B cell (primary cell): ENCODE results near the gene JAG1. TPM values are rescaled to one million over a fixed set of nuclear protein-coding genes. Genes with fewer than 3 reads are reported as not detected.

ENCODE experiments used
- ATAC-seq: fragments of 200-7000 bp; cut with Tn5 transposase; one replicate; pipeline ENCODE4 v1.10.0; 2021; ENCODE audit warnings: low read depth, mild to moderate bottlenecking, moderate number of reproducible peaks, moderate library complexity
- CTCF ChIA-PET: fragments of 350-600 bp; sonication (Branson Sonifier 250); formaldehyde crosslinking; loops from one replicate; lab custom pipeline; 2021; ENCODE audit warnings: antibody characterized with exemption, inconsistent platforms; lab: Charles Lee
- POLR2A ChIA-PET: fragments of 350-600 bp; sonication (Branson Sonifier 250); formaldehyde crosslinking; loops from one replicate; lab custom pipeline; 2021; ENCODE audit warnings: antibody characterized with exemption; lab: Charles Lee
- DNase-seq: peaks from one replicate; pipeline ENCODE4 v3.0.0; 2013
- H2AFZ ChIP-seq: 2 replicates; pipeline ENCODE4 v1.6.1; 2012; ENCODE audit warnings: mild to moderate bottlenecking, low read depth, low read length; ENCODE audit not compliant: insufficient read depth, poor library complexity, severe bottlenecking
- H3K27ac ChIP-seq, 2 donors: 1 replicate in 1 of 2; 2 replicates in 1 of 2; pipeline ENCODE4 v1.5.1; 2012 to 2013; ENCODE audit warnings: low read length in 2 of 2, mild to moderate bottlenecking in 2 of 2, moderate library complexity in 1 of 2
- H3K27me3 ChIP-seq, 4 experiments: fragments of 200-600 bp in 1 of 4; sonication (generic) in 1 of 4; replicated peaks in 1 of 4; 1 replicate in 2 of 4; 2 replicates in 2 of 4; pipeline versions ENCODE4 v1.6.1 to v1.7.0; 2013 to 2016; ENCODE audit warnings: low read length in 3 of 4, mild to moderate bottlenecking in 2 of 4, mixed read lengths in 1 of 4, moderate library complexity in 1 of 4; ENCODE audit not compliant: insufficient read depth in 4 of 4, control insufficient read depth in 3 of 4; ENCODE audit errors: control extremely low read depth in 1 of 4
- H3K36me3 ChIP-seq, 2 experiments: replicated peaks in 1 of 2; 1 replicate in 1 of 2; 2 replicates in 1 of 2; pipeline versions ENCODE4 v1.6.1 to v1.7.1; 2013; ENCODE audit warnings: low read length in 1 of 2; ENCODE audit not compliant: insufficient read depth in 2 of 2, control insufficient read depth in 1 of 2; ENCODE audit errors: control extremely low read depth in 1 of 2, extremely low read depth in 1 of 2
- H3K4me1 ChIP-seq, 2 donors: fragments of 200-600 bp in 1 of 2; sonication (generic) in 1 of 2; 1 replicate in 1 of 2; 2 replicates in 1 of 2; pipeline versions ENCODE4 v1.5.1 to v1.6.1; 2013 to 2017; ENCODE audit warnings: low read length in 2 of 2; ENCODE audit not compliant: control insufficient read depth in 2 of 2, insufficient read depth in 2 of 2
- H3K4me2 ChIP-seq: replicated peaks from 2 replicates; pipeline ENCODE3; 2012; ENCODE audit warnings: mild to moderate bottlenecking, low read depth, low read length; ENCODE audit not compliant: poor library complexity, severe bottlenecking
- H3K4me3 ChIP-seq, 5 experiments: fragments of 200-600 bp in 1 of 5; sonication (generic) in 1 of 5; 1 replicate in 3 of 5; 2 replicates in 2 of 5; pipeline versions ENCODE4 v1.5.1 to v1.7.0; 2011 to 2016; ENCODE audit warnings: low read length in 4 of 5, mild to moderate bottlenecking in 4 of 5, low read depth in 2 of 5, control low read depth in 1 of 5, moderate library complexity in 1 of 5; ENCODE audit not compliant: insufficient read depth in 1 of 5; ENCODE audit errors: control extremely low read depth in 1 of 5, extremely low read depth in 1 of 5
- H3K79me2 ChIP-seq: fragments of 200-600 bp; sonication (generic); one replicate; pipeline ENCODE4 v1.6.0; 2016; ENCODE audit warnings: low read length; ENCODE audit not compliant: control insufficient read depth, insufficient read depth
- H3K9ac ChIP-seq: fragments of 200-600 bp; sonication (generic); 2 replicates; pipeline ENCODE4 v1.6.1; 2017; ENCODE audit warnings: mild to moderate bottlenecking, low read length, moderate library complexity
- H3K9me3 ChIP-seq, 3 donors: one replicate each; pipeline versions ENCODE4 v1.6.1 to v1.7.1; 2013; ENCODE audit warnings: low read length in 2 of 3; ENCODE audit not compliant: control insufficient read depth in 2 of 3, insufficient read depth in 1 of 3; ENCODE audit errors: control extremely low read depth in 1 of 3
- H4K20me1 ChIP-seq: 2 replicates; pipeline ENCODE4 v1.6.0; 2012; ENCODE audit warnings: mild to moderate bottlenecking, low read length; ENCODE audit not compliant: insufficient read depth, control insufficient read depth, poor library complexity, severe bottlenecking
- H3K27ac Mint-ChIP-seq: one replicate; pipeline ENCODE4 v1.8.0; 2021; ENCODE audit warnings: mixed read lengths
- H3K27me3 Mint-ChIP-seq: one replicate; pipeline ENCODE4 v1.8.0; 2021; ENCODE audit warnings: mixed read lengths
- H3K4me1 Mint-ChIP-seq: one replicate; pipeline ENCODE4 v1.8.0; 2021; ENCODE audit warnings: mixed read lengths
- H3K4me3 Mint-ChIP-seq: one replicate; pipeline ENCODE4 v1.8.0; 2021; ENCODE audit warnings: mixed read lengths
- H3K9me3 Mint-ChIP-seq: one replicate; pipeline ENCODE4 v1.8.0; 2022; ENCODE audit warnings: mixed read lengths; ENCODE audit not compliant: insufficient read depth
- CTCF ChIP-seq: fragments of 200-600 bp; IDR thresholded peaks from one replicate; pipeline ENCODE4 v1.8.0; 2022; ENCODE audit warnings: antibody characterized with exemption, mild to moderate bottlenecking
- EZH2 ChIP-seq: IDR thresholded peaks from 2 replicates; pipeline ENCODE4 v1.6.1; 2012; ENCODE audit warnings: borderline replicate concordance, low read depth, mild to moderate bottlenecking, moderate library complexity, low read length; ENCODE audit not compliant: insufficient read depth, poor library complexity, severe bottlenecking
- WGBS: methylation state at CpG from one replicate; pipeline ENCODE4 v1.1.5; 2013; ENCODE audit warnings: missing lambda C conversion rate; ENCODE audit not compliant: insufficient coverage; 5-methylcytosine and 5-hydroxymethylcytosine counted together
- intact Hi-C: fragments of 100-400 bp; cut with micrococcal nuclease; formaldehyde crosslinking; loops from one replicate; pipeline ENCODE4 v1.10.0; 2022
- polyA plus RNA-seq: library from polyadenylated mRNA; depleted of rRNA; stranded (reverse); fragments of >200 nt; gene quantifications from 2 replicates; pipeline ENCODE4 v1.2.3, GENCODE V29; 2012
- total RNA-seq, 2 donors: library from RNA; stranded (reverse); fragments of 120-200 nt in 1 of 2; gene quantifications; 1 replicate in 1 of 2; 2 replicates in 1 of 2; pipeline versions ENCODE4 v1.2.3 to v1.2.4, GENCODE V29; 2013 to 2022

Gene JAG1
- total and polyA plus RNA-seq, 2 donors (not counting 1 experiment from before 2014, with no cell fraction given) = not detected

- Mint-ChIP-seq H3K4me3 (no peak overlapping the region), H3K27ac (no peak overlapping the region), H3K27me3 (peaks cover 53% of the 10 kb centered on the region), H3K4me1 (no peaks in the 10 kb centered on the region), H3K9me3 (no peaks in the 10 kb centered on the region)
- ATAC-seq (no peak), DNase-seq (no peak)
- intact Hi-C loops = no loop called here
- no peaks in the 10 kb centered on the region for H4K20me1 ChIP-seq
- WGBS = 65% methylated on average over 4 of the region's 7 CpGs
- H3K4me1 ChIP-seq = no peaks in the 10 kb centered on the region
- POLR2A ChIA-PET = no interaction called here
- H3K27ac ChIP-seq = no peak overlapping the region
- H3K79me2 ChIP-seq = no peaks in the 10 kb centered on the region
- H3K27me3 ChIP-seq = peaks cover 0 to 8% (median 1%) of the 10 kb centered on the region in 4 experiments
- no peak overlapping the region for H3K4me3 ChIP-seq
- H2AFZ ChIP-seq = no peak overlapping the region
- H3K9ac ChIP-seq = no peak overlapping the region
- H3K4me2 ChIP-seq = no peak overlapping the region
- H3K36me3 ChIP-seq = no peaks in the 10 kb centered on the region
- CTCF ChIA-PET = no interaction called here
- no peaks in the 10 kb centered on the region for H3K9me3 ChIP-seq
- TF ChIP-seq EZH2 = no peak
- TF ChIP-seq CTCF = no peak
Measured at GRCh38 chr20:10654630-10655029, 19.2 kb downstream of the JAG1 start.

- Histone ChIP-seq H3K9ac (no peak overlapping the region), H2AFZ (no peak overlapping the region), H3K36me3 (no peaks in the 10 kb centered on the region), H3K79me2 (no peaks in the 10 kb centered on the region), H3K27me3 (peaks cover 0 to 8% (median 1%) of the 10 kb centered on the region in 4 experiments), H3K27ac (no peak overlapping the region), H3K9me3 (no peaks in the 10 kb centered on the region), H3K4me3 (no peak overlapping the region), H4K20me1 (no peaks in the 10 kb centered on the region), H3K4me2 (no peak overlapping the region), H3K4me1 (no peaks in the 10 kb centered on the region)
- Mint-ChIP-seq H3K27me3 (peaks cover 56% of the 10 kb centered on the region), H3K27ac (no peak overlapping the region), H3K4me3 (no peak overlapping the region), H3K9me3 (no peaks in the 10 kb centered on the region), H3K4me1 (no peaks in the 10 kb centered on the region)
- no peak for DNase-seq
- TF ChIP-seq EZH2 (no peak), CTCF (no peak)
- ChIA-PET CTCF (no interaction called here), POLR2A (no interaction called here)
- intact Hi-C loops = no loop called here
- ATAC-seq = no peak
Measured at GRCh38 chr20:10654250-10654610, 19.6 kb downstream of the JAG1 start.
